Fibroblast of skin of left quadriceps (primary cell): ENCODE results near the gene KYNU.
"Not testable (repeated sequence)": the region's sequence is repeated elsewhere in the genome, so short reads cannot be mapped to it uniquely, and the experiment has no call there.

ENCODE experiments used
- DNase-seq, 2 experiments: peaks; one replicate each; pipeline ENCODE4 v3.0.0-alpha.2; 2013; ENCODE audit warnings: low read depth in 2 of 2

KYNU gene

DNA sequence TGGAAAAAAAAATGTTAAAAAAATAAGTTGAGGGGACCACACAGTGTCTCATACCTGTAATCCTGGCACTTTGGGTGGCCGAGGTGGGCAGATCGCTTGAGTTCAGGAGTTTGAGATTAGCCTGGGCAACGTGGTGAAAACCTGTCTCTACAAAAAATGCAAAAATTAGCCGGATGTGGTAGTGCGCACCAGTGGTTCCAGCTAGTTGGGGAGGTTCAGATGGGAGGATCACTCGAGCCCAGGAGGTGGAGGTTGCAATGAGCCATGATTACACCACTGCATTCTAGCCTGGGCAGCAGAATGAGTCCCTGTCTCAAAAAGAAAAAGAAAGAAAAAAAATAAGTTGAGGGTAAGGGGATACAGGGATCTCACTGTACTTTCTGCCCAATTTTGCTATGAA lies 6.1 kb upstream of the KYNU start:
- DNase-seq: no peak

- DNase-seq: peak; percentile 55 to 59
Observed at GRCh38 chr2:142872882-142873724, 4.4 kb upstream of the KYNU start.

GRCh38 chr2:142873831-142874287 lies 3.6 kb upstream of the KYNU start:
- no peak for DNase-seq

DNA sequence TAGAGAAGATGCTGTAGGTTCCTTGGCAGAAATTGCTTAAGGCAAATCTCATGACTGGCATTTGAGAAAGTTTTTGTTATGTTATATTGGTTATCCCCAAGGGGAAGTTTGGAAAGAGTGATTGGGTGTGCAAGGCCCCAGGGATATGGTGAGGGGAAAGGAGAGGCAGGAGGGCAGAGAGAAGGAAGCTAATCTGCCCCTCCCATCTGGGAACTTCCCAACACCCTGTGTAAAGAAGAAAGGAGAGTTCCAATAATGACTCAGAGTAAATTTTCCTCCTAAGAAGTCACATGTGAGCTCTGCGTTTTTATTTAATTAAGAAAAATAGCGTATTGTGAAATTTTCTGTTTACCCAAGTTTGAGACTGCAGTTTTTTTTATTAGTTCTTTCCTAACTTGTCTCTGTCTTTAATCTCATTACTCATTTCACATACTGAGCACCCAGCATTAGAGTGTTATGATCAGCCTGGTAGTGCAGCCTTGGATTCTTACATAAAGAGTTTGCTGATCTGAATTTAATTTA lies 3.1 kb upstream of the KYNU start:
- peak; percentile 77 to 81 for DNase-seq

DNA sequence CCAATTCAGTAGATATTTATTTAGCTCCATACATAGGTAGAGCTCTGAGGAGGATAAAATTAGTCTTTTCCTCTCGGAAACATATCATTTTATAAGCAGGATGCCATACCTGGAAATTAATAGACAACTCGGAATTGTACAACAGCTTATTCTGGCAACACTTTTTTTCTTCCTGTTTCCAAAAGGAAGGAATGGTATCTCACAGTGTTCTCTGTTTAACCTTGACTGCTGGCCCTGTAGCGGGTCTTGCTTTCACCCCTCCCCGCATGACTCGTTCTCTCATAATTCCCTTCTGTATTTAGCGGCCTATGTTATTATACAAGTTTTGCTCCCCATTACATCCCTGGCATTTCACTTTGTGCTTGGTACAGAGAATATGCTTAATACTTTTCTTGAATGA lies 2.5 kb upstream of the KYNU start:
- DNase-seq: no peak

- no peak for DNase-seq
Observed at GRCh38 chr2:142875652-142876051, 1.8 kb upstream of the KYNU start.

DNA sequence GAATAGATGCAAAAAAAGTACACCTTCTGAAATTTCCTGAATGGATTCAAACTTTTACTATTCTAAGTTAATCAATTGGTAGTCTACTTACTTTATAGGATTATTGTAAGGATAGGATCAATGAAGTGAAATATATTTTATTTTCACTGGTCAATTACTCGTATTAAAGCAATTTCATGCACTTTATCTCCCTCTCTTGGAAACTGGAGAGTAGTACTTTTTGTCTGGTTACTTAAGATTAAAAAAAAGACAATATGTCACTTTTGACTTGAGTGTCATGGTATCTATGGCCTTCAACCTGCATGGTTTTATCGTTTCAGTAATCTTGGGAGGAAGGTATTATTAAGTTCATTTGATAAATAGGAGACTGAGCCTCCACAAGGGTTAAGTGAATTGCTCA lies 1.0 kb upstream of the KYNU start:
- DNase-seq: no peak

DNA sequence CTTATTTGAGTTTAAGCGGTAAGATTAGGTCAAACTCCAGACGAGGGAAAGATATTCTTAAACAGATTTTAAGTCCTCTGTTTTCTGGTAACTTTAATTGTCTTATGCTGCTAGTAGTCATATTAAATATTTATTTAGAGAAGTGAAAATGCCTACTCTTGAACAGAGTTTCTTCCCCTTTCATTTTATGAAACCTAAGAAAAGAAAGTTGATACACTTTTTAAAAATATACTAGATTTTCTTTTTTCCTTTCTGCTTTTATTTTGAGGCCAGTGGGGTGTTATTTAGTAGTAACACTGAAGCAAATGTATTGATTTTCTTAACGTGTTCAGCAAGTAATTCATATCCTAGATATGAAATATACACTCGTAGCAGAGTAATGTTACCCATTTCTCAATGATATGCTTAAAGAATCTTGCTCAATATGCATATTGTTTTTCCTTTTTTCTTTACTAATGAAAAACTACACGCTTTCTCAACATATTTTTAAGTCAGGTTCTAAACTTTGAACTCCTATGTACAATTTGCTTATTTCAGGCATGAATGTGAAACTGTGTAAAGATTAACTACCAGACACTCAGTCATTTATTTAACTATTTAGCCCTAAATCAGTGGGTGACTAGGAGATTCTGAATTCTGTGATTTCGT lies 691 bp downstream of the KYNU start:
- no peak for DNase-seq

- DNase-seq: no peak
Observed at GRCh38 chr2:142879151-142879550, 1.7 kb downstream of the KYNU start.

DNA sequence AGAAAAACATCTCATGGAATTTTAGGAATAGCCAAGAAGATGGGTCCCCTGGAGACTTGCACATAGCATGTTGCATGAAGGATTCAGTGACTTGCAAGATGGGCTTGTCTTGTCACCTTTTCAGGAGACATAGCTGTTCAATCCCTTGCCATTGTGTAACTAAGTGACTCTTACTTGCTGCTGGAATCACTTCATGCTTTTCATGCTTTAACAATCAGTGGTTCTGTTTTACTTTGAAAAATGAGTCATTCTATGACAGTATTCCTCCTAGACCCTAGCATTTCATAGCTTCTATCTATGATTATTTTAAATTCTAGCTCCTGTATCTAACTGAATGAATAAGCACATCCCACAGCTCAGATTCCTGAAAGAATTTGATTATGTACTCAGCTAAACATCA lies 2.8 kb downstream of the KYNU start:
- peak; percentile 35 to 42 for DNase-seq

GRCh38 chr2:142881619-142882018 lies 4.2 kb downstream of the KYNU start:
- DNase-seq: no peak

DNA sequence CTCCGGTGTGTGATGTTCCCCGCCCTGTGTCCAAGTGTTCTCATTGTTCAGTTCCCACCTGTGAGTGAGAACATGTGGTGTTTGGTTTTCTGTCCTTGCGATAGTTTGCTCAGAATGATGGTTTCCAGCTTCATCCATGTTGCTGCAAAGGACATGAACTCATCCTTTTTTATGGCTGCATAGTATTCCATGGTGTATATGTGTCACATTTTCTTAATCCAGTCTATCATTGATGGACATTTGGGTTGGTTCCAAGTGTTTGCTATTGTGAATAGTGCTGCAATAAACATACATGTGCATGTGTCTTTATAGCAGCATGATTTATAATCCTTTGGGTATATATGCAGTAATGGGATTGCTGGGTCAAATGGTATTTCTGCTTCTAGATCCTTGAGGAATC lies 5.0 kb downstream of the KYNU start:
- not testable (repeated sequence) for DNase-seq

GRCh38 chr2:142883526-142883925 lies 6.1 kb downstream of the KYNU start:
- no peak for DNase-seq

DNA sequence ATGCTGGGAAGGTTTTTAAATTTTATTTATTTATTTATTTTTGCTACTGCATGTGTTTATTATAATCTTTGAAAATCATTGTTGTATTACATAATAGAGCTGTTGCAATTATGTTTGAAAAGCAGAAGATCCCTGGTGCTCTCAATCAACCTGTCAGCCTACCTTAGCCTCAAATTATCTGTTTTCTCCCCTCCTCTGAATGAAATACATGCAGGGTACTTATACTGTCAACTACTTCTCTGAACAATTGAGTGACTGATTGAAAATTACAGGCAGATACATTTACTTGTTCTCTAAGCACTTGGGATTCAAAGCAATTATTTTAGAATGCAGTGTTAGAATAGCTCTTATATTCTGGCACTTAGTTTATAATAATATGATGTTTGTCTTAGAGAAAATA lies 8.1 kb downstream of the KYNU start:
- no peak for DNase-seq

DNA sequence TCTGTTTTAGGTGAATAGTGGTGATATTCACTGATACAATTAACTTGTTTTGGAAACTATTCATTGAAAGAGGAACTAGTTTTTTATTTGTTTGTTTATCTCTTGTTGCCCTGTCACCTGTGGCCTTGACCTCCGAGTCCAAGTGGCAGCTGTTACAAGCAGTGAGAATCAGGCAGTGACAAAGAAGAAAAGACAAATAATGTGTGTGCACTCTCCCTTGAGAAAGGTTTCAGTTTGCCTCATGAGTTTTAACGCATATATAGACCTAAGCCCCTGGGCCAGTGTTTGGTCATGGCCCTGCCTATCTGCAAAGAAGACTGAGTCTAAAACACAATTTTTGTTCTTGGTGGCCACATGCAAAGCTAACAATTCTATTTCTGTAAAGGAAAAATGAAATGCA lies 15.3 kb downstream of the KYNU start:
- no peak for DNase-seq

DNA sequence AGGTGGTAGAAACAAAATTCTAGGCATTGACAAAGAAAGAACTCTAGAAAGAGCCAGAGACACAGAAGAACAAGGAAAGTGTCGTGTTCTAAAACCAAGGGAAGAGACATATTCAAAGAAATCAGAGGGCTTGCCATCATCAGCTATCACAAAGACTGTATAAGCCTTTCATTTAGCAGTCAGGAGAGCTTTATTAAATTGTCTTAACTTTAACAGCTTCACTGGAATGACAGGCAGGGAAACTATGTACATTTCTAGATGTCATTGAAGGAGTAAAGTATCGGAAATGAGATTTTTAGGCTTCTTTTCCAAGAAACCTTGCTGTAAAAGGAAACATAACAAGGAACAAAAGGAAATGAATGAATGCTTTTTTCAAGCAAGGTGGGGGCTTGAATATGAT lies 15.8 kb downstream of the KYNU start:
- DNase-seq: no peak

GRCh38 chr2:142897807-142898206 lies 20.3 kb downstream of the KYNU start:
- no peak for DNase-seq

- DNase-seq: not testable (repeated sequence)
Observed at GRCh38 chr2:142900327-142900726, 22.9 kb downstream of the KYNU start.

GRCh38 chr2:142901780-142902179 lies 24.3 kb downstream of the KYNU start:
- DNase-seq: no peak

DNA sequence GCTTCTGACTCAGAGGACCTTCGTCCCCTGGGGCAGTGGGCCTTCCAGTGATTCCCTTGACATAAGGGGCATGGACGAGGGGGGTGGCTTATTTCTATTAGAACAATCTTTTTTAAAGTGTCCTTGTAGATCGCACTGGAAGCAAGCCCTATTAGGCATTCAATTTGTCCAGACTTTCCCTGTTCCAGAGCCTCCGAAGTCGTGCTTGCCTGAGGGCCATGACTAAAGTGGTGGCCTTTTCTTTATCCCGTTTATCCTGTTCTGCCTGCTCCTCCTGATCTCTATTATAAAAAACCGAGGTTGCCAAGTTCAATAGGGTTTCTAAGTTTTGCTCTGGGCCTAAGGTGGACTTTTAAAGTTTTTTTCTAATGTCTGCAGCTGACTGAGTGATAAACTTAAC lies 26.3 kb downstream of the KYNU start:
- not testable (repeated sequence) for DNase-seq

DNA sequence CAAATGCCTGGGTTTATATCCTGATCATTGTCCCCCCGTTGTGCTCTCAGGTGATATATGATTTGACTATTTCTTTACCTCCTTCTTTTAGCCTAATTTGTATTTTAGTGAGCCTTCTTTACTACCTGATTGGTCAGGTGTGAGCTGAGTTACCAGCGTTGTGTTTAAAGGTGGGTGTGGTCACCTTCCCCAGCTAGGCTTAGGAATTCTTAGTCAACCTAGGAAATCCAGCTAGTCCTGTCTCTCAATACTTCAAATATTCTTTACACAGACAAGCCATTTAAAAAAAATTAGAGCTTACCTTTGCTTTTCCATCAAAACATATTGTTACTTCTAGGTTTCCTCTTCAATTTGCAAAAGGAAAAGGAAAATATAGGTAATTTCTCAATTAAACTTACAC lies 30.2 kb downstream of the KYNU start:
- DNase-seq: no peak

DNA sequence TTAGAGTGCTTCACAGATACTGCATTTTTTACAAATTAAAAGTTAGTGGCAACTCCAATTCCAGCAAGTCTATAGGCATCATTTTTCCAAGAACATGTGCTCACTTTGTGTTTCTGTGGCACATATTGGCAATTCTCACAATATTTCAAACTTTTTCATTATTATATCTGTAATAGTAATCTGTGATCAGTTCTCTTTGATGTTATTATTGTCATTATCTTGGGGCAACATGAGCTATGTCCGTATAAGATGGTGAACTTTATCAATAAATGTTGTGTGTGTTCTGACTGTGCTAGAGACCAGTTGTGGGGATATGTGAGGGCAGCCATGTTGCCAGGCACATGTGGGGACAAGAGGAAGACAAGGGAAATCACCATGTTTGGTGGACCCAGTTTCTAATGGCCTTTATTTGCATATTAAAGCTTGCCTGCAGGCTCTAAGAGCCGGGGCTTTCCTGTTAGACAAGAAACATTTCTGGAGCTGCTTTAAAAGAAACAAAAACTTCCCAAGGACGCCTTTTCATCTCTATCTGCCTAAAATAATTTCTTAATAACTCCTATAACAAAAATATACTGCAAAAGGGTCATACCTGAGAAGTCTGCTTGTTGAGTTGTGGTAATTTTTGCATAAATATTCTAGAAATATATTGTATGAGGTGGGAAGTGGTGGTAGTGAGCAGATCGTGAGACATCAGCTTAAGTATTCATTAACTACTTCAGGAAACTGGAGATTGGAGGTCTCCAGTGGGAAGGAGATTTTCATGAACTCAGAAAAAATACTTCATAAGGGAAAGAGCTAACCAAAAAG lies 37.2 kb downstream of the KYNU start:
- DNase-seq: no peak
